Smooth muscle cell (in vitro differentiated cells): ENCODE results near the gene YTHDF1. TPM values are rescaled to one million over a fixed set of nuclear protein-coding genes. Genes with fewer than 3 reads are reported as not detected.

Experiments used
- DNase-seq: peaks from one replicate; lab custom pipeline; 2025; ENCODE audit not compliant: unreplicated experiment; lab: John Stamatoyannopoulos, UW
- H2AFZ ChIP-seq: fragments of 200-600 bp; sonication (generic); 2 replicates; pipeline ENCODE4 v1.6.0; 2016; ENCODE audit warnings: antibody characterized with exemption, low read depth, mild to moderate bottlenecking
- H3F3A ChIP-seq: fragments of 200-600 bp; sonication (generic); 2 replicates; pipeline ENCODE4 v1.6.0; 2017; ENCODE audit warnings: antibody characterized with exemption, low read depth
- H3K27ac ChIP-seq: fragments of 200-600 bp; sonication (generic); 2 replicates; pipeline ENCODE4 v1.5.1; 2016; ENCODE audit warnings: low read depth, mild to moderate bottlenecking
- H3K27me3 ChIP-seq: fragments of 200-600 bp; sonication (generic); 2 replicates; pipeline ENCODE4 v1.6.1; 2016; ENCODE audit warnings: low read depth, mild to moderate bottlenecking
- H3K36me3 ChIP-seq: fragments of 200-600 bp; sonication (generic); 2 replicates; pipeline ENCODE4 v1.5.1; 2016; ENCODE audit warnings: low read depth
- H3K4me1 ChIP-seq: fragments of 200-600 bp; sonication (generic); 2 replicates; pipeline ENCODE4 v1.5.1; 2016; ENCODE audit warnings: low read depth
- H3K4me2 ChIP-seq: fragments of 200-600 bp; sonication (generic); 2 replicates; pipeline ENCODE4 v1.6.0; 2016; ENCODE audit warnings: mild to moderate bottlenecking
- H3K4me3 ChIP-seq: fragments of 200-600 bp; sonication (generic); 2 replicates; pipeline ENCODE4 v1.5.1; 2016; ENCODE audit warnings: mild to moderate bottlenecking
- H3K79me2 ChIP-seq: fragments of 200-600 bp; sonication (generic); 2 replicates; pipeline ENCODE4 v1.6.0; 2016; ENCODE audit warnings: low read depth, mild to moderate bottlenecking
- H3K9ac ChIP-seq: fragments of 200-600 bp; sonication (generic); 2 replicates; pipeline ENCODE4 v1.6.0; 2016; ENCODE audit warnings: low read depth
- H3K9me3 ChIP-seq: fragments of 200-600 bp; sonication (generic); replicated peaks from 2 replicates; pipeline ENCODE4 v1.5.1; 2016; ENCODE audit warnings: low read depth
- H4K20me1 ChIP-seq: fragments of 200-600 bp; sonication (generic); 2 replicates; pipeline ENCODE4 v1.6.0; 2016; ENCODE audit warnings: low read depth
- CTCF ChIP-seq: fragments of 200-600 bp; sonication (generic); IDR thresholded peaks from 2 replicates; pipeline ENCODE4 v1.5.1; 2017; ENCODE audit warnings: borderline replicate concordance, mild to moderate bottlenecking, antibody characterized with exemption; ENCODE audit not compliant: insufficient read depth, poor library complexity, severe bottlenecking
- WGBS: methylation state at CpG from one replicate; pipeline ENCODE4 v1.1.7; 2016; ENCODE audit warnings: low lambda C conversion rate; 5-methylcytosine and 5-hydroxymethylcytosine counted together
- polyA plus RNA-seq: library from polyadenylated mRNA; unstranded; fragments of >200 nt; fragmentation: Nextera tagmentation; extraction: Ambion mirVana; gene quantifications from 2 replicates; pipeline ENCODE4 v1.2.1, GENCODE V29; 2016
- total RNA-seq: library from RNA; depleted of rRNA; stranded (reverse); fragments of >200 nt; gene quantifications from 2 replicates; pipeline ENCODE4 v1.2.3, GENCODE V29; 2014

The YTHDF1 gene
- total and polyA plus RNA-seq, 2 experiments from 2014 or later: 28.2 to 35.8 TPM

GRCh38 chr20:63260521-63260920, 44.6 kb upstream of the YTHDF1 start:
- no peak for TF ChIP-seq CTCF
- Histone ChIP-seq H3K36me3 (no peaks in the 10 kb centered on the region), H3K9ac (no peak overlapping the region), H3K4me2 (no peak overlapping the region), H3K27ac (no peak overlapping the region), H3K4me1 (peaks cover 13% of the 10 kb centered on the region), H4K20me1 (no peaks in the 10 kb centered on the region), H2AFZ (no peak overlapping the region), H3K4me3 (no peak overlapping the region), H3K27me3 (peaks cover 4% of the 10 kb centered on the region), H3K79me2 (no peaks in the 10 kb centered on the region), H3K9me3 (no peaks in the 10 kb centered on the region), H3F3A (no peaks in the 10 kb centered on the region)
- DNase-seq: no peak
- 93% methylated on average over 15 of the region's 15 CpGs for WGBS

- H3K27me3 ChIP-seq: peaks cover 8% of the 10 kb centered on the region
Observed at GRCh38 chr20:63259734-63260460, 44.0 kb upstream of the YTHDF1 start.

GRCh38 chr20:63258781-63259180, 42.9 kb upstream of the YTHDF1 start:
- DNase-seq: no peak
- H3K9ac ChIP-seq: no peak overlapping the region
- peaks cover 19% of the 10 kb centered on the region for H3K27me3 ChIP-seq
- H3K4me3 ChIP-seq: no peak overlapping the region
- no peak for TF ChIP-seq CTCF
- no peak overlapping the region for H3K4me2 ChIP-seq
- H3K9me3 ChIP-seq: no peaks in the 10 kb centered on the region
- no peaks in the 10 kb centered on the region for H3F3A ChIP-seq
- peaks cover 20% of the 10 kb centered on the region for H3K4me1 ChIP-seq
- H2AFZ ChIP-seq: no peak overlapping the region
- 66% methylated on average over 8 of the region's 8 CpGs for WGBS
- H3K27ac ChIP-seq: no peak overlapping the region
- no peaks in the 10 kb centered on the region for H3K79me2 ChIP-seq
- H4K20me1 ChIP-seq: no peaks in the 10 kb centered on the region
- H3K36me3 ChIP-seq: no peaks in the 10 kb centered on the region

More at GRCh38 chr20:63259734-63260460, 44.0 kb upstream of the YTHDF1 start:
- DNase-seq: no peak
- H3K36me3 ChIP-seq: no peaks in the 10 kb centered on the region
- no peaks in the 10 kb centered on the region for H3K9me3 ChIP-seq
- 94% methylated on average over 25 of the region's 25 CpGs for WGBS
- peaks cover 16% of the 10 kb centered on the region for H3K4me1 ChIP-seq
- H3K27ac ChIP-seq: no peak overlapping the region
- no peaks in the 10 kb centered on the region for H4K20me1 ChIP-seq
- no peaks in the 10 kb centered on the region for H3K79me2 ChIP-seq
- H2AFZ ChIP-seq: no peak overlapping the region
- H3F3A ChIP-seq: no peaks in the 10 kb centered on the region
- no peak overlapping the region for H3K9ac ChIP-seq
- TF ChIP-seq CTCF: no peak
- no peak overlapping the region for H3K4me3 ChIP-seq
- H3K4me2 ChIP-seq: no peak overlapping the region

- no peak overlapping the region for H3K4me2 ChIP-seq
- H3K79me2 ChIP-seq: no peaks in the 10 kb centered on the region
- no peaks in the 10 kb centered on the region for H3F3A ChIP-seq
- no peaks in the 10 kb centered on the region for H3K36me3 ChIP-seq
- no peak overlapping the region for H2AFZ ChIP-seq
- no peak overlapping the region for H3K9ac ChIP-seq
- no peak overlapping the region for H3K4me3 ChIP-seq
- no peak for DNase-seq
- H4K20me1 ChIP-seq: no peaks in the 10 kb centered on the region
- TF ChIP-seq CTCF: no peak
- 81% methylated on average over 11 of the region's 13 CpGs for WGBS
- peaks cover 30% of the 10 kb centered on the region for H3K4me1 ChIP-seq
- H3K27me3 ChIP-seq: peaks cover 29% of the 10 kb centered on the region
- no peak overlapping the region for H3K27ac ChIP-seq
- no peaks in the 10 kb centered on the region for H3K9me3 ChIP-seq
Observed at GRCh38 chr20:63257629-63258028, 41.7 kb upstream of the YTHDF1 start.
